Natural killer cell treated with Interleukin-12 subunit alpha and Interleukin-12 subunit beta and Interleukin-15 and Interleukin-18, amount 100 ng/mL, for 72 hours (primary cell): ENCODE results near the gene ARL16. TPM values are rescaled to one million over a fixed set of nuclear protein-coding genes. Genes with fewer than 3 reads are reported as not detected.

Experiments used
- ATAC-seq, 2 donors: fragments of 150-1000 bp; cut with Tn5 transposase in 1 of 2; sonication (Bioruptor Pico), chemical (Tn5 transposase) in 1 of 2; 2 replicates each; pipeline ENCODE4 v1.10.0; 2021
- DNase-seq: peaks from one replicate; pipeline ENCODE4 v3.0.0; 2022; ENCODE audit warnings: low spot score
- H3K27ac Mint-ChIP-seq, 2 donors: 1 replicate in 1 of 2; 2 replicates in 1 of 2; pipeline ENCODE4 v1.8.0; 2022; ENCODE audit warnings: mixed read lengths in 2 of 2, mild to moderate bottlenecking in 1 of 2, moderate library complexity in 1 of 2
- H3K27me3 Mint-ChIP-seq, 2 donors: 1 replicate in 1 of 2; 2 replicates in 1 of 2; pipeline ENCODE4 v1.8.0; 2022; ENCODE audit warnings: mixed read lengths in 2 of 2
- H3K36me3 Mint-ChIP-seq: one replicate; pipeline ENCODE4 v1.8.0; 2022; ENCODE audit warnings: mixed read lengths
- H3K4me1 Mint-ChIP-seq, 2 donors: 1 replicate in 1 of 2; 2 replicates in 1 of 2; pipeline ENCODE4 v1.8.0; 2022; ENCODE audit warnings: low read depth in 2 of 2, mixed read lengths in 2 of 2, mild to moderate bottlenecking in 1 of 2
- H3K4me3 Mint-ChIP-seq: one replicate; pipeline ENCODE4 v1.8.0; 2022; ENCODE audit warnings: mixed read lengths
- H3K9me3 Mint-ChIP-seq: 2 replicates; pipeline ENCODE4 v1.8.0; 2022; ENCODE audit warnings: mixed read lengths
- total RNA-seq, 2 donors: library from RNA; stranded (reverse); gene quantifications; one replicate each; pipeline ENCODE4 v1.2.3, GENCODE V29; 2022

The ARL16 gene
- total RNA-seq, 2 donors from 2014 or later = 35.5 to 54.7 TPM

DNA sequence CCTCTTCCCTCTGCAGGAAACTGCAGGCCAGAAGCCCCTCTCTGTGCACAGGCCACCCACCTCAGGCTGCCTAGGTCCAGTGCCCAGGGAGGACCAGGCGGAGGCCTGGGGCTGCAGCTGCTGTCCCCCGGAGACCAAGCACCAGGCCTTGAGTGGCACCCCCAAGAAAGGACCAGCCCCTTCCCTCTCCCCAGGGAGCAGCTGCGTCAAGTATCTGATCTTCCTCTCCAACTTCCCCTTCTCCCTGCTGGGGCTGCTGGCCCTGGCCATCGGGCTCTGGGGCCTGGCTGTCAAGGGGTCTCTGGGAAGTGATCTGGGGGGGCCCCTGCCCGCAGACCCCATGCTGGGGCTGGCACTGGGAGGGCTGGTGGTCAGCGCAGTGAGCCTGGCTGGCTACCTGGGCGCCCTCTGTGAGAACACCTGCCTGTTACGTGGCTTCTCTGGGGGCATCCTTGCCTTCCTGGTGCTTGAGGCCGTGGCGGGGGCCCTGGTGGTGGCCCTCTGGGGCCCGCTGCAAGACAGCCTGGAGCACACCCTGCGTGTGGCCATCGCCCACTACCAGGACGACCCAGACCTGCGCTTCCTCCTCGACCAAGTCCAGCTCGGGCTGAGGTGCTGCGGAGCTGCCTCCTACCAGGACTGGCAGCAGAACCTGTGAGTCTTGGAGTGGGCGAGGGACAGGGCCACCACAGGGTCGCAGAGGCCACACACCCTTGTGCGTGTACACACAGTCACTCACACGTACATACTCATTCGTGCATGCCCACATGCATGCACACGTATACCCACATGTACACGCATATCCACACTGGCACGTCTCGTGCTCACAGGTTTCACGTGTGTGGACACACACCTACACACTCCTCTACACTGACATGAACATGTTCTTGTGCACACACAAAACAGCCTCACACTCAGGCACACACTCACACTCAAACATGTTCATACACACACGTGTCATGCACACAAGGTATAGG is 38.3 kb downstream of the ARL16 start:
- Mint-ChIP-seq H3K4me3 (no peak overlapping the region), H3K4me1 (no peaks in the 10 kb centered on the region), H3K9me3 (no peaks in the 10 kb centered on the region), H3K27me3 (peaks cover 0 to 10% of the 10 kb centered on the region in 2 donors), H3K36me3 (no peaks in the 10 kb centered on the region), H3K27ac (no peak overlapping the region)
- ATAC-seq (no peak), DNase-seq (no peak)

DNA sequence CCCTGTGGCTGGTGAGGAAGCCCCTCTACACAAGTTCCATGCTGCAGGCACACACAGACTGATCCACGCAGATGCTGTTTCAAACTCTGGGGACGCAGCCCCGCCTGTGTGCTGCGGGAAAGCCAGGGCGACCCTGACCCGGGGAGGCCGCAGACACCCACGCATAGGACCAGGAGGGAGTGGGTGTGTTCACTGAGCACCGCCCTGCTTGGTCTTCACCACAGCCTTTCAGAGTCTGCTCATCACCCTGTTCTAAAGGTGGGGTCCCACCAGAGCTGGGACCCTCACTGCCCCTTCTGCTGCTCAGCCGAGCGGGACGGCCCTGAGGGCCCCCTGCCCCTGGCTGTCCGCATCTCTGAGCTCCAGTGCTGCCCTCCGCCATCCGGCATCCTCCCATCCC is 39.1 kb downstream of the ARL16 start:
- Mint-ChIP-seq H3K27ac (no peak overlapping the region), H3K36me3 (no peaks in the 10 kb centered on the region), H3K9me3 (no peaks in the 10 kb centered on the region), H3K27me3 (peaks cover 0 to 10% of the 10 kb centered on the region in 2 donors), H3K4me3 (no peak overlapping the region), H3K4me1 (no peaks in the 10 kb centered on the region)
- no peak for DNase-seq
- ATAC-seq = no peak

DNA sequence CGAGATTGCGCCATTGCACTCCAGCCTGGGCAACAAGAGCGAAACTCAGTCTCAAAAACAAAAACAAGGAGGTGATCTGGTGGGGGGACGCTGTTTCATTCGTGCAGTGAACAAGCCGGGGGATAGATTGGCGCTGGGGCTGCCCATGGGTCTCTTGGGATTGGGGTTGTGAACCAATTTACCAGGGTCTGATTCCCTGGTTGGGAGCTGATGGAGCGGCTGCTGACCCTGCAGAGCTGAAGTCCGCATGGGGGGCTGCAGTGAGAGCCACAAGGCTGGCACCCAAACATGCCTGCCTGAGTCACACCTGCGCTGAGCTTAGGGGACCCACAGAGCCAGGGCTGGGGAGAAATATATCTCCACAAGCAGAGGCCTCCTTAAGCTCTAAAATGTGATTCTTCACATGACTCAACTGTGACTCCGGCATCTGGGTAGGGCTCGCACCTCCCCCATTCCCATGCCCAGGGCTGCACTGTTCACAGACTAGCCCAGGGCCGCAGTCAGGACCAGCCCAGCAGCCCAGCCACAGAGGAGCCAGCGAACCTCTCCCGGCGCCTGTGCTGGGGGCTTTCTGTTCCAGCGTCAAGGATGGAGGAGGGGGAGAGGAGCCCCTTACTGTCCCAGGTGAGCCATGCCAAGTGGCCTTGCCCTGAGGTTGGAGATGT is 41.6 kb downstream of the ARL16 start:
- ATAC-seq = peak in 1 of 2 donors; percentile 4
- Mint-ChIP-seq H3K36me3 (no peaks in the 10 kb centered on the region), H3K4me1 (no peaks in the 10 kb centered on the region), H3K4me3 (no peak overlapping the region), H3K27me3 (no peaks in the 10 kb centered on the region), H3K9me3 (no peaks in the 10 kb centered on the region), H3K27ac (no peak overlapping the region)
- DNase-seq = no peak

DNA sequence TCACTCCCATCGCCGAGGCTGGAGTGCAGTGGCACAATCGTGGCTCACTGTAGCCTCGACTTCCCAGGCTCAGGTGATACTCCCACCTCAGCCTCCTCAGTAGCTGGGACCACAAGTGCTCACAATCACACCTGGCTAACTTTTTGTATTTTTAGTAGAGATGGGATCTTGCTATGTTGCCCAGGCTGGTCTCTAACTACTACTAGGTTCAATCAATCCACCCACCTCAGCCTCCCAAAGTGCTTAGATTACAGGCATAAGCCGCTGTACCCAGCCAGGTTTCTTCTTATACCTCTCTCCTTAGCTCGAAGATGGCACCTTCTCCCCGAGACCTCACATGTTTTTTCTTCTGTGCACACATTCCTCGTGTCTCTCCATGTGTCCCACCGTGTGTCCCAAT is 43.6 kb downstream of the ARL16 start:
- ATAC-seq = no peak
- H3K36me3 Mint-ChIP-seq = peaks cover 5% of the 10 kb centered on the region
- no peak overlapping the region for H3K4me3 Mint-ChIP-seq
- DNase-seq = no peak
- peaks cover 4 to 10% of the 10 kb centered on the region in 2 donors for H3K4me1 Mint-ChIP-seq
- no peaks in the 10 kb centered on the region for H3K9me3 Mint-ChIP-seq
- H3K27me3 Mint-ChIP-seq = no peaks in the 10 kb centered on the region
- H3K27ac Mint-ChIP-seq = no peak overlapping the region

DNA sequence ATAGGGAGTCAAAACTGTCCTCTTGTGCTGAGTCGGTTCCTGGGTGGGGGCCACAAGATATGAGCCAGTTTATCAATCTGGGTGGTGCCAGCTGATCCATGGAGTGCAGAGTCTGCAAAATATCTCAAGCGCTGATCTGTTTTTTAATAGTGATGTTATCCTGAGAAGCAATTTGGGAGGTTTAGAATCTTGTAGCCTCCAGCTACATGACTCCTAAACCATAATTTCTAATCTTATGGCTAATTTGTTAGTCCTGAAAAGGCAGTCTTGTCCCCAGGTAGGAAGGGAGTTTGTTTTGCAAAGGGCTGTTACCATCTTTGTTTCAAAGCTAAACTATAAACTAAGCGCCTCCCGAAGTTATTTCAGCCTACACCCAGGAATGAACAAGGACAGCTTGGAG is 44.9 kb downstream of the ARL16 start:
- Mint-ChIP-seq H3K4me3 (no peak overlapping the region), H3K9me3 (no peaks in the 10 kb centered on the region)
- ATAC-seq = no peak

DNA sequence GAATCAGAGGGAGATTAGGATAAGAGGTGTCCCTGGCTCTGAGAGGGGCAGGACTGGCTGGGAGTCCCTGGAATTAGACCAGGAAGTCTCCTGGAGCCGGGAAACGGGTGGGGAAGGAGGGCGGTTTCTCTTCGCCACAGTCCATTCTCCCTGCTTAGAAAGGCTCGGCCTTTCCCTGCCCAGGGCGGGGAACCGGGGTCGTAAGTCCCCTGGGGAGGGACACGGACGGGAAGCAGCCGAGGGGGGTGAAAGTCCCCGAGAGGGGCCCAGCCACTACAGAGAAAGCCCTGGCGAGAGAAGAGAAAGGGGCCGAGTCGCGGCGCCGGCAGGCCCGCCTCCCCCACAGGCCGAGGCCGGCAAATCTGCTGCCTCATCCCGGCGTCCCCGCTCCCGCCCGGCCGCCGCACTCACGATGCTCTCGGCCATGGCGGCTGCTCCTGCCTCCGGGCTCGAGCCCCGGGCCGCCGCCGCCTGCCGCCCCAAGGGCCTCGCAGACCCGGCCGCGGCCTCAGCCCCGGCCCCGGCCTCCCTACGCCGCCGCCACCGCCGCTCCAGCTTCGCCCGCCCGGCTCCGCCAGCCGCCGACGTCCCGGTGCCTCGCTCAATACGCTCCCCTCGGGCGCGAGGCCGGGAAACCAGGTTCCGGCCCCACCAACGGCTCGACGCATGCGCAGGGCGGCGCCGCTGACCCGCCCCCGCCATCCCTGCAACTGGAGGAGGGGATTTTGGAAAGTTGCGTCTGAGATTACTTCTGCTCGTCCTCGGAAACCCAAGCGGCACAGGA is 46.9 kb downstream of the ARL16 start, which contains the start of the genes NPLOC4 and TSPAN10:
NPLOC4 (minus strand) TSS at position 608 of the 784 bp plus-strand sequence; CDS start at position 426, 182 bp downstream.
TSPAN10 (plus strand) TSS at position 692 of the 784 bp plus-strand sequence. CDS start 5,217 bp downstream, outside the sequence.
- peak; percentile 90 for DNase-seq
- peaks cover 5% of the 10 kb centered on the region for H3K36me3 Mint-ChIP-seq
- peak within 1 kb of the TSS; percentile 98 for H3K4me3 Mint-ChIP-seq
- H3K27me3 Mint-ChIP-seq = no peaks in the 10 kb centered on the region
- peaks cover 9 to 15% of the 10 kb centered on the region in 2 donors for H3K4me1 Mint-ChIP-seq
- H3K27ac Mint-ChIP-seq = peak within 1 kb of the TSS; percentile 92 to 95
- H3K9me3 Mint-ChIP-seq = no peaks in the 10 kb centered on the region
- peak; percentile 94 to 96 for ATAC-seq

More for the DNA sequence above, 44.9 kb downstream of the ARL16 start:
- no peaks in the 10 kb centered on the region for H3K27me3 Mint-ChIP-seq
- peaks cover 5% of the 10 kb centered on the region for H3K36me3 Mint-ChIP-seq
- H3K27ac Mint-ChIP-seq = no peak overlapping the region
- peaks cover 4 to 10% of the 10 kb centered on the region in 2 donors for H3K4me1 Mint-ChIP-seq
- DNase-seq = no peak

DNA sequence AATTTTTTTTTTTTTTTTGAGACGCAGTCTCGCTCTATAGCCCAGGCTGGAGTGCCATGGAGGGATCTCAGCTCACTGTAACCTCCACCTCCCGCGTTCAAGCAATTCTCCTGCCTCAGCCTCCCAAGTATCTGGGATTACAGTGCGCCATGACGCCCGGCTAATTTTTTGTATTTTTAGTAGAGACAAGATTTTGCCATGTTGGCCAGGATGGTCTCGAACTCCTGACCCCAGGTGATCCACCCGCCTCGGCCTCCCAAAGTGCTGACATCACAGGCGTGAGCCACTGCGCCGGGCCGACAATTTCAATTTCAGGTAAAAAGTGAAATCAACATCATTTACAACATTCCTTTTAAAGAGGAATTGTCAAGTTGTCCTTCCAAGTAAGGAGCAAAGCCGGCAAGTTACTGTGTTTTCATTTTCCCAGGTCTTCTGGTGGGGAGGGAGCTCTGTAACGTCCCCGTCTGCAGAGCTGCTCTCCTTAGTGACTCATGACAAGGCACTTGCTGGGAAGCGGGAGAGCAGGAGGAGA is 47.6 kb downstream of the ARL16 start:
- H3K27ac Mint-ChIP-seq = peak overlapping the region; percentile 92 to 95
- peaks cover 5% of the 10 kb centered on the region for H3K36me3 Mint-ChIP-seq
- H3K4me3 Mint-ChIP-seq = peak overlapping the region; percentile 98
- DNase-seq (no peak), ATAC-seq (peak; percentile 1 to 10)
- no peaks in the 10 kb centered on the region for H3K27me3 Mint-ChIP-seq
- H3K4me1 Mint-ChIP-seq = peaks cover 13 to 15% of the 10 kb centered on the region in 2 donors
- no peaks in the 10 kb centered on the region for H3K9me3 Mint-ChIP-seq

DNA sequence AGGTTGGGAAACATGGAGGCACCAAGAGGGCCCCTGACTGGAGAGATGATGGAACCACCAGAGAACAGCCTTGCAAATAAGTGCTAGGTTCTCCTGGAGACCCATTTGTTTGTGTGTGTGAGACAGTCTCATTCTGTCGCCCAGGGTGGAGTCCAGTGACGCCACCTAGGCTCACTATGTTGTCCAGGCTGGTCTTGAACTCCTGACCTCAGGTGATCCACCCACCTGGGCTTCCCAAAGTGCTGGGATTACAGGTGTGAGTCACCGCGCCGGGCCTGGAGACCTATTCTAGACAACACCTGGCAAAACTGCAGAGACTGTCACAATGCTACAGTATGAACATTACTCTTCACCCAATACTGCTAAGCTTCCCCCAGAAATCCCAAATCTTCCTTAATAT is 48.2 kb downstream of the ARL16 start:
- peaks cover 5% of the 10 kb centered on the region for H3K36me3 Mint-ChIP-seq
- ATAC-seq = no peak
- peak overlapping the region; percentile 98 for H3K4me3 Mint-ChIP-seq
- peaks cover 13 to 15% of the 10 kb centered on the region in 2 donors for H3K4me1 Mint-ChIP-seq
- H3K9me3 Mint-ChIP-seq = no peaks in the 10 kb centered on the region
- peak overlapping the region; percentile 92 to 95 for H3K27ac Mint-ChIP-seq
- DNase-seq = no peak
- H3K27me3 Mint-ChIP-seq = no peaks in the 10 kb centered on the region

DNA sequence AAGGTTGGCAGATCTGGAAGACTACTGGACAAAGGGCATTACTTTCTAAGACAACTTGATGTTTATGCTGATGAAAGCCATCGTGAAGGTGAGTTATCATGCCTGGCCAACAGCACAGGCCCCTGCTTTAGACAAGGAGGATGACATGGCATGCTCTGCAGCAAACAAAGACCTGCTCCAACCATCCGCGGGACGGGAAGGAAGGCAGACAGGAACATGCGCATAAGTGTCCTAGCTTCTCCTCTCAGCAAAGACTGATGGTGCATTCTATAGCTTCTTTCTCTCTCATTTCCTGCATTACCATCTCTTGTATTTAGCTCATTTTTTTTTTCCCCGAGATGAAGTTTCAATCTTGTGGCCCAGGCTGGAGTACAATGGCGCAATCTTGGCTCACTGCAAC is 52.1 kb downstream of the ARL16 start:
- Mint-ChIP-seq H3K4me1 (peaks cover 15 to 16% of the 10 kb centered on the region in 2 donors), H3K27me3 (no peaks in the 10 kb centered on the region), H3K9me3 (no peaks in the 10 kb centered on the region), H3K36me3 (peaks cover 18% of the 10 kb centered on the region), H3K4me3 (no peak overlapping the region), H3K27ac (no peak overlapping the region)
- ATAC-seq (no peak), DNase-seq (no peak)

Other genes starting within 250 kb of the ARL16 start
- gene ACTG1, start 171.0 kb downstream of the ARL16 start, total RNA-seq = 1,000 to 10,000 TPM; 4,962 to 5,145 TPM
- gene FSCN2, start 155.4 kb downstream of the ARL16 start, total RNA-seq = under 1 TPM; 0.21 to 0.64 TPM
- 10 to 100 TPM; 35.5 to 76.6 TPM for gene FAAP100, start 131.4 kb downstream of the ARL16 start, total RNA-seq
- gene NPLOC4, start 46.7 kb downstream of the ARL16 start, total RNA-seq = 100 to 1,000 TPM; 161 to 174 TPM
- gene TSPAN10, start 46.6 kb downstream of the ARL16 start, total RNA-seq = under 1 TPM in 1 of 2 donors, not detected in 1; 0.50 TPM
- gene PDE6G, start 27.3 kb downstream of the ARL16 start, total RNA-seq = 1 to 10 TPM; 4.8 to 8.9 TPM
- 10 to 100 TPM; 35.2 to 45.6 TPM for gene OXLD1, start 17.2 kb downstream of the ARL16 start, total RNA-seq
- 10 to 100 TPM; 38.0 to 90.1 TPM for gene CCDC137, start 17.1 kb downstream of the ARL16 start, total RNA-seq
- 100 to 1,000 TPM; 140 to 220 TPM for gene HGS, start 214 bp upstream of the ARL16 start, total RNA-seq
- 100 to 1,000 TPM in 1 of 2 donors, 10 to 100 TPM in 1; 98.7 to 226 TPM for gene MRPL12, start 19.6 kb upstream of the ARL16 start, total RNA-seq
- 10 to 100 TPM; 17.5 to 36.3 TPM for gene SLC25A10, start 28.5 kb upstream of the ARL16 start, total RNA-seq
- gene GCGR, start 120.4 kb upstream of the ARL16 start, total RNA-seq = not detected
- 100 to 1,000 TPM in 1 of 2 donors, 10 to 100 TPM in 1; 83.9 to 104 TPM for gene MCRIP1, start 149.5 kb upstream of the ARL16 start, total RNA-seq
- not detected for gene PPP1R27, start 151.3 kb upstream of the ARL16 start, total RNA-seq
- 100 to 1,000 TPM; 691 to 774 TPM for gene P4HB, start 176.7 kb upstream of the ARL16 start, total RNA-seq
- gene ARHGDIA, start 187.5 kb upstream of the ARL16 start, total RNA-seq = 100 to 1,000 TPM; 874 to 929 TPM
- 100 to 1,000 TPM; 159 to 302 TPM for gene ALYREF, start 207.8 kb upstream of the ARL16 start, total RNA-seq
- gene ANAPC11, start 207.9 kb upstream of the ARL16 start, total RNA-seq = 100 to 1,000 TPM in 1 of 2 donors, 10 to 100 TPM in 1; 81.3 to 112 TPM
- gene NPB, start 218.4 kb upstream of the ARL16 start, total RNA-seq = under 1 TPM; 0.17 to 0.50 TPM
- 10 to 100 TPM; 30.4 to 36.5 TPM for gene PCYT2, start 227.6 kb upstream of the ARL16 start, total RNA-seq
- gene SIRT7, start 234.4 kb upstream of the ARL16 start, total RNA-seq = 10 to 100 TPM; 69.4 to 77.6 TPM
- gene MAFG, start 243.9 kb upstream of the ARL16 start, total RNA-seq = 10 to 100 TPM; 26.7 to 49.4 TPM